Measurements from ENCODE around the gene STRA8.

GRCh38 chr7:135193615-135194081, 40.0 kb upstream of the STRA8 start:
- TF ChIP-seq CTCF (IDR thresholded peaks at IDR 0.05) (no peak), EP300 (IDR thresholded peaks at IDR 0.05) (no peak)

All from upper lobe of left lung (tissue), 4 donors.